ENCODE results near the gene CORO6.

CORO6 gene

GRCh38 chr17:29590411-29591145, 32.1 kb downstream of the CORO6 start:
- no peak for DNase-seq (ENCODE audit: low read depth)

DNA sequence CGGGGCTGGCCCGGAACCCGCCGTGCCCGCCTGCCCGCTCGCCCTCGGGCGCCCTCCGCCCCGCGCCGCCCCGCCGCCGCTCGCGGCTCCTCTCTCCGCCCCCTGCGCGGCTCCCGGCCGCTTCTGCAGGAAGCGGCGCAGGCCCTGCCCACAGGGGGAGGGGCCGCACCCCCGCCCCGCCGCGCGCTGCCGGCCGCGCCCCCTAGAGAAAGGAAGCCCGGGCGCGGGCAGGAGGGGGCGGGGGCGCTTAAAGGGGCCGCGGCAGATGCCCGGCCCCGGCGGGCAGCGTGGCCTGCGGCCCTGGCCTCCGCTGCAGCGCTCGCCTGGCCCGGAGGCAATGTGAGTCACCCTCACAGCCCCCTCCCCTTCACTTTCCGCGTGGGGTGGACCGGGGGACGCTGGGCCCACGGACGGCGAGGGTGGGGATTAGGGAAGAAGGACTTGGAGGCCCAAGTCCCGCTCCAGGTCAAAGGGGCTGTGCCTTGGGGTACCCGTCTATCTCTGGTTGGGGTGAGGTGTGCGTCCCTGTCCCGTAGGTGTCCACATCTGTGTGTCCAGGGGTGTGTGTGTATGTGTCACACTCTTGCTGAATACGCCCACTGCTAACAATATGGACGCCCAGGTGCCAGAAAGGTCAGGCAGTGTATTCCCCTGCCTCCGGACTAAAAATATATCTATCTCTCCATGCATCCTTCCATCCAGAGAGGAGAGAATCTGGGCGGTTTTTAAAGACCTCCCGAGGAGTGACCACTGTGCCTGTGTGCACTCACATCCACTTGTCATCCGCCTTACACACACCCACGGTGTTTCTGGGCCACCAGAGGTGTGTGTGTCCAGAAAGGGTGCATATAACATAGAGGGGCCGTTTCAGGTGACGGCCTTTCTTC, 32.9 kb downstream of the CORO6 start, which contains the start of gene GIT1:
TSS of gene GIT1 (minus strand) at position 125 of the 887 bp plus-strand sequence. CDS start 270 bp downstream, outside the sequence.
- no peak for DNase-seq (ENCODE audit: low read depth)

- no peak for DNase-seq (ENCODE audit: low read depth)
These were observed 33.9 kb downstream of the CORO6 start for GRCh38 chr17:29588562-29589411.

- no peak for DNase-seq (ENCODE audit: low read depth)
These were observed 34.6 kb downstream of the CORO6 start for GRCh38 chr17:29588017-29588561.

DNA sequence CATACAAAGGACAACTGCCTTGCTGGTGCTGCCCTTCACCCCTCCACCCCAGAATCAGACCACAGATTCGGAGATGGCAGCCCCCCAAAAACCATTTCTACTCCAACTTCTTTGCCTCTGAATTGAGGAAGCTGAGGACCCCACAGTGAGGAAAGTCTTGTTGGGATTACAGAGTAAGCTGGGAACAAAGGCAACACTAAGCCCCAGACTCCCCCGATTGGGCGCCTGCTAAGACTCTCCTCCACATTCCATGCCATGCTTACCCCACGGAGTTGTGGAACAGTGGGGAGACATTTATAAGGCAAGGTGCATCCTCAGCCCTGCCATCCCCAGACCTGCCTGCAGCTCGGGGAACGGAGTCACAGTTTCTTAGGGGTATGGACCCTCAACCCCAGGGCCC, 35.1 kb downstream of the CORO6 start:
- DNase-seq (ENCODE audit: low read depth) = no peak

DNA sequence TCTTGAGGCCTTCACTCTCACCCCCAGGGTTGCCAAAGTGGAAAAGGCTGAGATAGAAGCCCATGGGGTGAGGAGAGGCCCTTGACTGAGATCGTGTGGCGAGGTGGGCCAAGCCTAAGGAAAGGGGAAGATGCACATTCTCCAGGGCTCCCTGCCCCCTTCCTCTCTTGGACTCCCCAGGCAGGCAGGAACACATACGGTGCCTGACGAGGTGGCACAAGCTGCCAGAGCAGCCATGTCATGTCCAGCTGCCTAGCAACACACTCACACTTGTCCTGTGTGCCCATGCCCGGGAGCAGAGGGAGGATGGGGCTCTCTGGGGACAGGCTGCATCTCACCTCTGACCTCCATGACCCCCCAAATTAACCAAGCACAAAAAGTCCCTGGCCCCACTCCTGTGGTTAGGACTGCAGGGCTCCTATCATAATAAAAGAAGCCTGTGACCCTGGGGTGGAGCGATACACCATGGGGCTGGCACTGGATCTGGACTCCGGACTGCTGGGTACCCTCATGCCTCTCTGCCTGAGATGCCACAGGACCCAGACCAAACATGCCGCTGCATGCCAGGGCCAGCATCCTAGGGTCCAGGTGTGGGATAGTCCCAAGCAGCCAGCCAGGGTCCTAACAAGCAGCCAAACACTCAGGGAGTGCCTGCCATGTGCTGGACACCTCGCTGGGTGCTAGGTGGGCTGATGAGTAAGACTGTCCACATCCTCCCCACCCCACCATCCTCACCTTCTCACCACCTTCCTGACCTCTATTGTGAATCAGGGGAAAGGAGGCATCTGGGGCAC, 35.8 kb downstream of the CORO6 start:
- DNase-seq (ENCODE audit: low read depth) = no peak

- DNase-seq (ENCODE audit: low read depth) = no peak
These were observed 37.5 kb downstream of the CORO6 start for GRCh38 chr17:29585080-29585751.

- no peak for DNase-seq (ENCODE audit: low read depth)
These were observed 38.1 kb downstream of the CORO6 start for GRCh38 chr17:29584452-29585079.

GRCh38 chr17:29583324-29584248, 39.1 kb downstream of the CORO6 start:
- DNase-seq (ENCODE audit: low read depth) = no peak

DNA sequence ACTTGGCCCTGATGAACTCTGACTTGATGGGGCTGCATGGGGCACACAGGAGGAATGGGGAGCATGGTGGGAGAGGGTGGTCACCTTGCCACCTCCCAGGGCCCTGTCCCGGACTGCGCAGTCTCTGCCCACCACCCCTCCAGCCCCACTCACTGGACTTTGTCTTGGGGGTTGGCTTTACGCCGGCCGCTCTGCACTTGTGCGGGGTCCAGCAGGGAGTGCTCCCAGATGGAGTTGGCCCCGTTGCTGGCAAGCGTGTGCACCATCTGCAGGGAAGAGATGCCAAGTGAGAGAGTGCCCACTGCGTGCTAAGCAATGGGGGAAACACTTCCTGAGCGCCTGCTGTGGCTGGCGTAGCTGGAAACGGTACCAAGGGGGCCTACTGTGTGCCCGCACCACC, 39.9 kb downstream of the CORO6 start:
- no peak for DNase-seq (ENCODE audit: low read depth)

- no peak for DNase-seq (ENCODE audit: low read depth)
These were observed 40.4 kb downstream of the CORO6 start for GRCh38 chr17:29582254-29582765.

GRCh38 chr17:29581583-29582253, 41.0 kb downstream of the CORO6 start:
- DNase-seq (ENCODE audit: low read depth) = no peak

DNA sequence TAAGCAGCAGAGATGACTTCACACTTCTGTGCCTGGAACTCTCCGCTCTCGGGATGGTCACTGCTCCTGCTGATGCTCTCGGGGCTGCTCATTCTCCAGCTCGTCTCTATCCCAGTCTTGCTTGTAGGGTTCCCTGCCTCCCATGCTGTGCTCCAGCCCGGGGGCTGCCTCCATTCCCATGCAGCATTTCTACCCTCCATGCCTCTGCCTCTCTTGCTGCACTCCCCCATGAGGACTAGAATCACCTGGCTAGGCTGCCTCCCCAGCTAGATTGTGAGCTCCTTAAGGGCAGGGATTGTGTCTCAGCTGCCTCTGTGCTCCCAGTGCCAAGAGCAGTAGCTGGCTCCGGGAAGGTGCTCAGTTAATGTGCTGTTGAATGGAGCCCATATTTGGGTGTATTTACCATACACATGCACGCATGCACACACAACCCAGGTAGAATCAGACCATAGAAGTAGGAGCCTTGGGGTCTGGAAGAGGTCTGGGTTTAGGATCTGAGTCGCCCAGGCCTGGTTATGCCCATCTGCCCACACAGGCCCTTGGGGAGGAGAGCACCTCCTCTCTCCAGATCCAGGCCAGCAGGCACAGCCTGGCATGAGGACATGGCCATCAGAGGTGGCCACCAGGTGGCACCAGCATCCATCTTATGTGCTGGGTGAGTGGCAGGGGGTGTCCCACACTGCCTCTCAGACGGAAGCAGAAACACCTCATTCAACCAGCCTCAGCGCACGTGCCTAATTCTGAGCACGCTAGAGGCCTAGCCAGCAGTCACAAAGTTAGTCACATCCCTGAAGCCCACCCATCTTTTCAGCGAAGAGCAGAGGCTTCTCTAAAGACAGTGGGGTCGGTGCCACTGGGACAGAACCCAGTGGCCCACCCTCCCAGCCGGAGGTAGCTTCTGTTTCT, 42.6 kb downstream of the CORO6 start:
- DNase-seq (ENCODE audit: low read depth) = no peak

DNA sequence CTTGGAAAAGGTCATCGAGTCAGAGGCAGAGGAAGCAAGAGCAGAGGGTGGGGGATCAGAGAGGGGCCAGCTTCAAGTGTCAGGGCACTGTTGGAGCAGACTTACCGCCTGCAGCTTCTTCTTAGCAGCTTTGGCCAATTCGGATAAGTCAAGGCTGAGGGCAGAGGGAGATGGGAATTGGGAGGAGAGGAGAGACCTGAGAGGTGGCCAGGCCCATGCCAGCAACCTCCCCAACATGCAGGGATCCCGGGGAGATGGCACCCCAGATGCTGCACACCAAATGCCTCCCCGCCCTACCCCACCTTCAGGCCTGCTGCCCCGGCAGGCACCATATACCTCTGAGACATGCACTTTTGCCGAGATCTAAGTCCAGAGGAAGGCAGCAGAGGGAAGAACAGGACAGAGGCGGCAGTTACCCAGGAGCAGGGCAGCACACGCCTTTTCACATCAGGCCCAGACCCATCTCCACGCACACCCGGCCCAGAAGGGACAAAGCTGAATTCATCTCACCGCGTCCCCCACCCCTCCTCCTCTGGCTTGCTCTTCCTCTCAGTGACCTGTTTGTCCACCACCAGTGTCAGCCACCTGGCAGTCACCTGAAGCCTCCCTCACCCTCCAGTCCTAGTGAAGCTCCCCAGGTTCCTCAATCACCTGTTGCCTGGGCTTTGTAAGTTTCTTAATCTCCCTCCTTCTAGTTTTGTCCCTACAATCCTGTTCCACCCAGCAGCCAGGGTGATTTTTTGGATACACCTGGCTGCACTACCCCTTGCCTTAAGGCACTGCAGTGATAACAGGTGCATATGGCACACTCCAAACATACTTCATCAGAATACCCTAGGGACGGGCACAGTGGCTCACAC, 43.9 kb downstream of the CORO6 start:
- DNase-seq (ENCODE audit: low read depth) = no peak

DNA sequence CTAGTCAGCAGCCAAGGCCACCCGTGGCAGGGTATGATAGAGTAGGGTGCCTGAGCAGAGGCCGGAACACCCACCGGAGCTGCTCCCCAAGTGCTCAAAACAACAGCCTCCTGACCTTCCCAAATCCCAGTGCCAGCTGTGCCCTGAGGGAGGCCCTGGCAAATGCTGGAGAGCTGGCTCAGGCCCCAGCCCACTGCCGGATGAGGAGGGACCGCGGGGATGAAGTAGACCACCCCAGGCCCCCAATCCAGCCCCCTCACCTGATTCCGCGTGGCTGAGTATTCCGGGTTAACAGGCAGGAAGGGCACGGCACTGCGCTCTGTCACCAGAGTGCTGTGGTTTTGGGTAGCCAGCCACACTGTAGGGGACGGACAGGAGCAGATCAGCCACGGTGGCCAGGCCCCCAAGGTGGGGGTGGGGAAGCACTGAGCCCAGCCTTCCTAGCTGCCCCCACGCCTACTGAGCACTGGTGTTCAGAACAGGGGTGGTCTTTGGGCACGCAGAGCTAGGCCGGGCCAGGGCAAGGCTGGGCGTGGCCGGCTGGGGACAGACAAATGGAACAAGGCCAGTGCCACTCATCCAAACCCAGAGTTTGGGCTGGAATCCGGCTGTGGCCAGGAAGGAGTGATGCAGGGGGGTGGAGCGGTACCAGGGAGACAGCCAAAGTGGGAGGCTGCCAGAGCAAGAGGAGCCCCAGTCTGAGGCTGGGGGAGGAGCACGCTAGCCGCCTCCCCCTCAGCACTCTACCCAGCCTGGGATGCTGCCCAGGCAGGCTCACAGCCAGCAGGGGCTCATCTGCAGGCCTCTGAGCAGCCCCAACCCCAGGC, 45.1 kb downstream of the CORO6 start:
- no peak for DNase-seq (ENCODE audit: low read depth)

Measured in HS-27A (cell line).